ENCODE data around the gene RLF. TPM values are rescaled to one million over a fixed set of nuclear protein-coding genes. Genes with fewer than 3 reads are reported as not detected.
"Not testable (repeated sequence)": the region's sequence is repeated elsewhere in the genome, so short reads cannot be mapped to it uniquely, and the experiment has no call there.

The RLF gene
- polyA plus RNA-seq, 4 donors: 20.1 to 26.8 (median 24.7) TPM

DNA sequence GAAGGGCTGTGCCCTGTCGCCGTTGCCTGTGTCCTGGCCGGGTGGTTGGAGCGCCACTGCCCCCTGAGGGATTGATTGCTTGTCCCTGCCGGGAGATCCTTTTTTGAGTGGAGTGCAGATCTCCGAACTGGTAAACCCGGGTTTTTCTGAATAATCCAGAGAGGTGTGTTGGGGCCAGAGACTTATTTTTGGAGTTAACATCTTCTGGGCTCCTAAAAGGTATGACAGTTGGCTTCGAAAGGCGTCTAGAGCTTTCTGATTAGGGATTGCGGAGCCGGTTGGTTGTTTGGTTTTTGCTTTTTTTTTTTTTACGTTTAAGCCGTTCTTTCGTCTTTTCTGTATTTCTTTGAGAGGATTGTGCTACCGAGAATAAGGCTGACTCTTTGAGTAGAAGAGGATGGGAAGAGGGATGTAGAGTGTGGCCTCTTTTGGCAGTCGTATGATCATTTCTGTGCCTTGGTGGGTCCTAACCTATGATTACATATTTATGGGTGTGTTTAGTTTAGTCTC is 756 bp downstream of the RLF start:
- DNase-seq (ENCODE audit: low read depth in 4 of 4, low spot score in 3 of 4): peak in 2 of 4 donors; percentile 5 to 30

DNA sequence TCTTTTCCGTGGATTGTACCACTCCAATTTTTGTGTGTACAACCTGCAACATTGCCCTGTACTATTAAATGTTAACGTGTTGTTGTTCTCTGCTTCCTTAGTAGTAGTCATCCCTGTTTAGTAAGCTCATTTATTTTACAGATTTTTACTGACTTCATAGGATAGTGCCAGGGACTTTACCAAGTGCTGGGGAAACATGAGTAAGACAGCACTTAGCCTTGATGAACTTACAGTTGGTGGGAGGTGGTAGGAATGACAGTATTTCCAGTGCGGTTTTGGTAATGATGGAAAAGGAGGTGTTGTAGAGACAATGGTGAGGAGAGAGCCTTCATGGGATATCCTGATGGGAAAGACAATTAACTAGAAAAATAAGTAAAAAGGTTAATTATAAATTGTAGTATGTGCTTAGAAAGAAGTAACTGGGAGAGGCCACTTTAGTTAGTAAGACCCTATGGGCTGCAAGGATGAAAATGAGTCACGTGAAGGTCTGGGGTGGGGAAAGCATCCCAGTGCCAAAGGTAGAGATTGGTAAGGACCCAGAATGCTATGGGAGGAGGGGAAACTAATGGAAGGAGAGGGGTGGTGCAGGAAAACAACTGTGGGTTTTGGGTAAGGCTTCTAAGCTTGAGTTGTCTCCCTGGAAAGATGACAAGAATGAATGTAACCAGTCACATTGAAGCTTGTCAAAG is 1.7 kb downstream of the RLF start:
- DNase-seq (ENCODE audit: low read depth in 4 of 4, low spot score in 3 of 4): no peak

DNA sequence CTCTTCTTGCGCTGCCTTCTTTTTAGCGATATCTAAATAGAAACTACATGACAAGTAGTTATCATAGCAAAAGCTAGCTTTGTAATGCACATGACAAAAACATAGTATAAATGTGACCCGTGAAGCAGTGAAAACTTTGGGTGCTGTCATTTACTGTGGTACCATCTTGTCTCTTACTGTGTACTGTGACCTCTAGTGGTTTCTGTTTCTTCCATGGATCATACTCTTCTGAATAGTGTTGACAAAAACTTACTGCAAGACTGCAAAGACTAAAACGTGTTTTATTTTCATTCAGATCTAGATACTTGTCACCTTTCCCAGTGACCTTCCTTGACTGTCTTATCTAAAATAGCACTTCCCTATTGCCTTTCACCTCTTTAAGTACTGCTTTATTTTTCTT is 6.1 kb downstream of the RLF start:
- DNase-seq (ENCODE audit: low read depth in 4 of 4, low spot score in 3 of 4): no peak

DNA sequence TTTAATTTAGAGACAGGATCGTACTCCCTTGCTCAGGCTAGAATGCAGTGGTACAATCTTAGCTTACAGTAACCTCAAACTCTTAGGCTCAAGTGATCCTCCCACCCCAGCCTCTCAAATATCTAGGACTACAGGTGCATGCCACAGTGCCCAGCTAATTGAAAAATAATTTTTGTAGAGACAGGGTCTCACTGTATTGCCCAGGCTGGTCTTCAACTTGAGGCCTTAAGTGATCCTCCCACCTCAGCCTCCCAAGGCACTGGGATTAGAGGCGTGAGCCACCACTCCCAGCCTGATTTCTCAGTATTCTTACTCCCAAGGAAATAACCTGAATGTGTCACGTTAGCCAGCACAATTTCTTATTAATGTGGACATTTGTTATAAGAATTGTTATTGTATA is 9.8 kb downstream of the RLF start:
- no peak for DNase-seq (ENCODE audit: low read depth in 4 of 4, low spot score in 3 of 4)

DNA sequence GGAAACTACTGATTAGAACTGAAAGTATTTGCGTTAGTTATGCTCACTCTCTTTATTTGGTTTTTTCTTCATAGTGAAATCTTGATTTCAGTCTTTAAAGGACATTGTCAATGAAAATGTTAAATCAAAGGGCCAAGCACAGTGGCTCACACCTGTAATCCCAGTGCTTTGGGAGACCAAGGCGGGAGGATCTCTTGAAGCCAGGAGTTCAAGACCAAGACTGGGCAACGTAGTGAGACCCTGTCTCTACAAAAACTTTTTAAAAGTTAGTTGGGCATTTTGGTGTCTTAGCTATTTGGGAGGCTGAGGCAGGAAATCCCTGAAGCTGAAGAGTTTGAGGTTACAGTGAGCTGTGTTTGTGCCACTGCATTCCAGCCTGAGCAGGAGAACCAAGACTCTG is 13.6 kb downstream of the RLF start:
- DNase-seq (ENCODE audit: low read depth in 4 of 4, low spot score in 3 of 4): no peak

DNA sequence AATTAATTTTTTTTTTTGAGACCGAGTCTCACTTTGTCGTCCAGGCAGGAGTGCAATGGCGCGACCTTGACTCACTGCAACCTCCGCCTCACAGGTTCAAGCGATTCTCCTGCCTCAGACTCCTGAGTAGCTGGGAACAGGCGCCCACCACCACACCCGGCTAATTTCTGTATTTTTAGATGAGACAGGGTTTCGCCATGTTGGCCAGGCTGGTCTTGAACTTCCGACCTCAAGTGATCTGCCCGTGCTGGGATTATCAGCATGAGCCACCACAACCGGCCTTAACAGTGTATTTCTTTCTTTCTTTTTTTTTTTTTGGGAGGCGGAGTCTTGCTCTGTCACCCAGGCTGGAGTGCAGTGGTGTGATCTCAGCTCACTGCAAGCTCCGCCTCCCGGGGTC is 15.8 kb downstream of the RLF start:
- DNase-seq (ENCODE audit: low read depth in 4 of 4, low spot score in 3 of 4): not testable (repeated sequence)

DNA sequence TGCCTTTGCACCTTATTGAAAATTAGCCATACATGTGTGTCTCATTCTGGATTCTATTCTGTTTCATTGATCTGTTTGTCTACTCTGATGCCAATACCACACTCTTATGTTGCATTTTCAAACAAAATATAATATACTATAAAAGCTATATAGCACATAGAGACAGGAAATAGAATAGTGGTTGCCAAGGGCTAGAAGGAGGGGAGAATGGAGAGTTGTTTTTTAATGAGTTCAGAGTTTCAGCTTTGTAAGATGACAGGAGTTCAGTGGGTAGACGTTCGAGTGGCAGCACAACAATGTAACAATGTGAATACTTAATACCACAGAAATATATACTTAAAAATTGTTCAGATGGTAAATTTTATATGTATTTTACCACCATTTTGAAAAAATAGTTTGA is 17.0 kb downstream of the RLF start:
- DNase-seq (ENCODE audit: low read depth in 4 of 4, low spot score in 3 of 4): no peak

DNA sequence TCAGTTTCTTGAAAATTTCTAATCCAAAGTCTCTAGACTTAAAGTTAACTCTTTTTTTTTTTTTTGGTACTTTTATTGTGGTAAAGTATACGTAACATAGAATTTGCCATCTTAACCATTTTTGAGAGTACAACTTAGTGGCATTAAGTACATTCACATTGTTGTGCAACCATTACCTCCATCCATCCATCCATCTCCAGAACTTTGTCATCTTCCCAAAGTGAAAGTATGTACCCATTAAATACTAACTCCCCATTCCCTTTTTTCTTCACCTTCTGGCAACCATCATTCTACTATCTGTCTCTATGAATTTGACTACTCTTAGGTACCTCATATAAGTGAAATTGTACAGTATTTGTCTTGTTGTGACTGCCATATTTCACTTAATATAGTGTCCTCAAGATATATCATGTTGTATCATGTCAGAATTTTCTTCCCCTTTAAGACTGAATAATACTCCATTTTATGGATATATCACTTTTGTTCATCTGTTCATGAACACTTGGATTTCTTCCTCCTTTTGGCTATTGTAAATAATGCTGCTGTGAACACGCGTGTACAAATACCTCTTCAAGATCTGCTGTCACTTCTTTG is 18.4 kb downstream of the RLF start:
- no peak for DNase-seq (ENCODE audit: low read depth in 4 of 4, low spot score in 3 of 4)

DNA sequence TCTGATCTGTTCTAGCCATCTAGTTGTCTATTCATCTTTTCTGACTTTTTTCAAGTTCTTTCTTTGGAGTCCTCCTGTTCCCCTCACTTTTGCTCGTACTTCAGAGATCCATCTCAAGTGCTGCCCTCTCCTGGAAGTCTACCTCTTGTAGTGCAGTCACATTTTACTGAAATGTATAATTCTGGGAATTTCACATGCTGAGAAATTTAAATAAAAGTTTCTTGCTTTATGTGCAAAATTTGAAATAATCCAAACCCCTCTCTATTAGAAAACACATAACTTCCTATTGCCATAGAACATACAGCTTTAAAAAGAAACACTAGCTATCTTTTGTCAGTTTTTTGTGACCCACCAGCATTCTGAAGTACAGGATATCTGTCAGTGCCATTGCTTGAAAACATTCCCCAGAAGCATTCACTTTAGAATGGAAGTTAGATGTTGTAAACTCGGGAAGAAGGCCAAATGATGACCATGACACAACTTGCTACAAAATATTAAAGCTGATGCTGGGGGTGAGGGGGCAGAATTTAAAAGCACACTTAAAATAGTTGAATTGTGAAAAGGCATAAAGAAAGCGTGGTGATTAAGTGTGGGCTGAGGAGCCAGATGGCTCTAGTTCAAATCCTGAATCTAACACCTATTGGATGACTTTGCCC is 22.0 kb downstream of the RLF start:
- no peak for DNase-seq (ENCODE audit: low read depth in 4 of 4, low spot score in 3 of 4)

DNA sequence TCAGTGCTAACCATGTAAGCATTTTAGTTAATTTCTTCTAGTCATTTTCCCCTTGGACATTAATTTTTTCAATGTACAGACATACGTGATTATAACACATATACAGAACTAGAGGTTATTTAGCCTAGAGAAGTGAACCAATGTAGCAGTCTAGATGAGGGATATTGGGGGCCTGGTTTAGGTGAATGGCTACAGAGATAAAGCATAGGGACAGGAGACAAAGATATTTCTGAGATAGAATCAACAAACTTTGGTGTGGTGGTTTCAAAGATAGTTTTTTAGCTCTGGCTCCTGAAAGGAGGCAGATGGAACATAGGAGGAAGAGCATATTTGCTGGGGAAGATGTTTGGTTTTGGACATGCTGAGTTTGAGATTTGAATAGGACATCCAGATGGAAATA is 23.0 kb downstream of the RLF start:
- DNase-seq (ENCODE audit: low read depth in 4 of 4, low spot score in 3 of 4): no peak

DNA sequence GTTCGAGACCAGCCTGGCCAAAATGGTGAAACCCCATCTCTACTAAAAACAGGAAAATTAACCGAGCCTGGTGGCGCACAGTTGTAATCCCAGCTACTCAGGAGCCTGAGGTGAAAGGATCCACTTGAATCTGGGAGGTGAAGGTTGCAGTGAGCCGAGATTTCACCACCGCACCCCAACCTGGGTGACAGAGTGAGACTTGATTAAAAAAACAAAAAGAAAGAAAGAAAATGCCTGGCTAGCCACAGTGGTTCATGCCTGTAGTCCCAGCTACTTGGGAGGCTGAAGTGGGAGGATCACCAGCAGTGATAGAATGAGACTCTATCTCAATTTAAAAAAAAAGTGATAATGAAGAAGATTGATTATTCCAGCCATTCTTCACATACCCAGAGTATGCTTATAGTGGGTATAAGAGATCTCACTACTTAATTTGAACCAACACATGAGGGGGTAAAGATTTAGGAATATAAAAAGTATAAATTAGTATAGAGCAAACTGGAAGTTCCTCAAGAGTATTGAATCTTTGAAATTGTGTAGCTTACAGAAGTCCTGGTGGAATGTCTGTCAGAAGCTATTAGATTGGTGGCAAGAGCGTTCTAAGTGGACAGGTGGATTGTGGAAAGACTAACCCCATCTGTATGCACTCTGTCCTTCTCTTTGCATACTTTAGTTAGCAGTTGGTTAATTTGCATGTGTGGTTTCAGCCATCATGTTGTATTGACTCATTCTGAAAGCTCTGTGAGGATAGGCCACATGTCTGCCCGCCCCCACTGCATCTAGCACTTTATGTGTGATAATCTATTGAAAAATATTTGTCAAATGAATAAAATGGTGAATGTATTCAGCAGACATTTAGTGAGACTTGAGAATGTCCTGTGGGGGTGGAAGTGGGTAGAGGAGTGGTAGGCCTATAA is 25.0 kb downstream of the RLF start:
- no peak for DNase-seq (ENCODE audit: low read depth in 4 of 4, low spot score in 3 of 4)

DNA sequence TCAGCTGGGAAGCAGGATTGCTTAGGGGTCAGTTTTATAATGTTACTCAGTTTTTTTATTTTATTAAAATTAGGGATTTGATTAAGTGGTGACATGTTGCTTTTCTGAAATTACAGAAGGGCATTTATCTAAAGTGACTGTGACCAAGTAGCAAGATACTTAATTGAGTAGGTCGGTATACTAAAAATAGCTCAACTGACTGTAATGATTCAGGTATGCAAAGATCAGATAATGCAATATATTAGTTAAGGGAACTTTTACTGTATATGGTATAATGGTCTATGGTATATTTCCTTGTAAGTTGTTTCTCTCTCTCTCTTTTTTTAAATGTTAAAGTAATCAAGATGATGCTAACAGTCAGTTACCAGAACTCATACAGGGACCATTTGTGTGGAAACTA is 26.2 kb downstream of the RLF start:
- no peak for DNase-seq (ENCODE audit: low read depth in 4 of 4, low spot score in 3 of 4)

DNA sequence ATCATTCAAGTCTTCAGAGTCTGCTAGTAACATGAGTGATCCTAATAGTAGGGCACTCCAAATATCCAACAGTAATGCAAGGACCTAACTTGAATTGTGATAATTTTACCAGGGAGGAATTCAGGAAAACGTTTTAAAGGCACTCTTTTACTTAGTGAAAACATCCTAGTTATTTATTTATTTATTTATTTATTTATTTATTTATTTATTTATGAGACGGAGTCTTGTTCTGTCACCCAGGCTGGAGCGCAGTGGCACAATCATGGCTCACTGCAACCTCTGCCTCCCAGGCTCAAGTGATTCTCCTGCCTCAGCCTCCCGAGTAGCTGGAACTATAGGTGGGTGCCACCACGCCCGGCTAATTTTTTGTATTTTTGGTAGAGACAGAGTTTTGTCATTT is 33.5 kb downstream of the RLF start:
- not testable (repeated sequence) for DNase-seq (ENCODE audit: low read depth in 4 of 4, low spot score in 3 of 4)

DNA sequence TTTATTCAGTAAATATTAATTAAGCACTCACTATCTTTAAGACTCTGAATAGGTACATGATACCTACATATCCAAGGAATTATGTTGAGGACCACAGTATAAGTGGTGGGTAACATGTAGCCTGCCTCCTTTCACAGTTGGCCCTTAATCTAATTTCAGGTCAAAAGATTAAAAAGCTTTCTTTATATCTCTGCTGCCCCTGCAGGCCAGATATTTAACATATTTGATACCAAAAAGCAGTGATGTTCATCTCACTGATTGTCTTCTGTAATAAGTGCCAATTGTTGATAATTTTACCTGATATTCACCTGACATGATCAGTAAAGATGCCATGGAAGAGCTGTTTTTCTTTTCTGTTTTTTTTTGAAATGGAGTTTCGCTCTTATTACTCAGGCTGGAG is 36.5 kb downstream of the RLF start:
- DNase-seq (ENCODE audit: low read depth in 4 of 4, low spot score in 3 of 4): no peak

DNA sequence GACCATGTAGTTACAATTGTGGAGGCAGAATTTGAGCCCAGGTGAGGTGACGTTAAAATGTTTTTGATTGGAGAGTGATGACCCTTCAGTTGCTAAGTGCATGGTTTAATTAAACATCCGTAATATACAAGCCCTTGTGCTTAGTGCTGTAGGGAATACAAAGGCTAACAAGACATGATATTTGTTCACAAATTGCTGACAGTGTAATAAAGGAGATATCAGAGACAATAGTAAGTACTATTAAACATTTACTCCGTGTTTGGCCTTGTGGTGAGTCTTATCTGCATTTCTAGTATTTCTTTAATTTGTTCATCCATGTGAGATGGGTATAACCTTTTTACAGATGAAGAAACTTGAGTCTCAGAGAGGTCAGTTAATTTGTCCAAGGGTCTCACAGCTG is 37.9 kb downstream of the RLF start:
- DNase-seq (ENCODE audit: low read depth in 4 of 4, low spot score in 3 of 4): no peak

DNA sequence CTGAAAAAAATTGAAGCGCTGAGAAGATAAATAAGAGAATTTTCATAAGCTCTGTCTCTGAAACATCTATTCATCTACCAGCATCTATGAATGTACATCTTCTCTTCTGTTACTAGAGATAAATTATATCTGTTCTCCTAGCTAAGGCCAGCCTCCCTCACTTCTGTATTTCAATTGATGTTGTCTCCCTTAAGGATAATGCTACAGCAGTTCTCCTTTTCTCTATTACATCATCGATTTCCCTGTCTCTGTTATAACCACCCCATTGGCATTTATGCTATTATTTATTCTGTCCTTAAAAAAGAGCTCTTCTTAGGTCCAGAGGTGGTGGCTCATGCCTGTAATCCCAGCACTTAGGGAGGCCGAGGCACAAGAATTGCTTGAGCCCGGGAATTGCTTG is 43.7 kb downstream of the RLF start:
- DNase-seq (ENCODE audit: low read depth in 4 of 4, low spot score in 3 of 4): no peak

DNA sequence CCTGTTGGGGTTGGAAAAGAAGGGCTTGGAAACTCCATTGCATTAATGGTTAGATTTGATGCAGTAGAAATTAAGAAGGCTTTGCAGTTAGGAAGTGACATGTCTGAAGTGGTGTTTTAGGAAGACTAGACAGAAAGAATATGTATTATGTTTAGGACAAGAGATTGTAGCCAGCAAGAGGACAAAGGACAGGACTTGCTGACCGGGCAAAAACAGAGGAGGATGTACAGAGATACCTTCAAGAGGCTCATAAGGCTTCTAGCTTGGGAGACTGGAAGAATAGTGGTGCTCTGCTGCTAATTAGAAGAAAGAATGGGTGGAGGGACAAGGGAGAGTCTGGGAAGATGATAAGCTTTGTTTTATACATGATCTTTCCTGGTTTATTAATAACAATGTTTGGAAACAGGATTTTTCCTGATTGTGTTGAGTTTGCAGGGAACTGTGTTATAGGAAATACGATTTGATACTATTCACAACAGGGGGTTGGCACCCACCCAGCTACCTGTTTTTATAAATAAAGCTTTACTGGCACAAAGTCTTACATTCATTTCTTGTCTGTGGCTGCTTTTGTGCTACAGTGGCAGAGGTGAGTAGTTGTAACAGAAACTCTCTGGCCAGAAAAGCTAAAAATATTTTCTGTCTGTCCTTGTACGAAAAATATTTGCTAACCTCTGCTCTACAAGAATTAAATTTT is 49.5 kb downstream of the RLF start:
- DNase-seq (ENCODE audit: low read depth in 4 of 4, low spot score in 3 of 4): no peak

DNA sequence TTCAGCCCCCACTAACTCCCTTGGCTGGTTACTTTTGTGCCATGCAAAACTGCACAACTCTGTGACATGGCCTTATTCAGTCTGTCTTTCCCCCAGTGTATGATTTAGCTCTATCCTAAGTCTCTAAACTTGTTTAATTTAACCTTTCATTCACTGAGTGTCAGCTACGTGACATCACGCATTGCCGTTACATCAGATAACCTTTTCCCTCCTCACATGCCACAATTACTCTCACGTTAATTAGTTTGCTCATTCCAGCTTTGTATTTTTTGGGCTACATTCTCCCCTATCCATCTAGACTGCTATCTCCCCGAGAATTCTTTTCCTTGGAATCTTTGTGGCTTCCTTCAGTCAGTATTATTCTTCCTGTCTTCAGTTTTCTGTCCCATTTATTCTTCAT is 57.1 kb downstream of the RLF start:
- DNase-seq (ENCODE audit: low read depth in 4 of 4, low spot score in 3 of 4): no peak

DNA sequence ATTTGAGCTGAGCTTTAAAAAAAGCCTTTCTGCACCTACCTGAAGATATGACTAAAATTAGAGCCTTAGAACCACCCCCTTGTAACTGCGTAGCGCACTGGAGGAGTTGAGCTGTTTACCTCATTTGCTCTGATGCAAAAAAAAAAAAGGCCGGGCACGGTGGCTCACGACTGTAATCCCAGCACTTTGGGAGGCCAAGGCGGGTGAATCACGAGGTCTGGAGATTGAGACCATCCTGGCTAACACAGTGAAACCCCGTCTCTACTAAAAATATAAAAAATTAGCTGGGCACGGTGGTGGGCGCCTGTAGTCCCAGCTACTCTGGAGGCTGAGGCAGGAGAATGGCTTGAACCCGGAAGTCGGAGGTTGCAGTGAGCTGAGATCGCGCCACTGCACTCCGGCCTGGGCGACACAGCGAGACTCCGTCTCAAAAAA is 60.3 kb downstream of the RLF start:
- DNase-seq (ENCODE audit: low read depth in 4 of 4, low spot score in 3 of 4): not testable (repeated sequence)
